Activated naive CD8-positive, alpha-beta T cell treated with anti-CD3 and anti-CD28 coated beads for 36 hours (primary cell): ENCODE data around the gene TMTC2. TPM values are rescaled to one million over a fixed set of nuclear protein-coding genes. Genes with fewer than 3 reads are reported as not detected.
"Not testable (repeated sequence)": the region's sequence is repeated elsewhere in the genome, so short reads cannot be mapped to it uniquely, and the experiment has no call there.

Source experiments
- DNase-seq: peaks from one replicate; pipeline ENCODE4 v3.0.0; 2021
- H3K27ac Mint-ChIP-seq: one replicate; pipeline ENCODE4 v1.8.0; 2022; ENCODE audit warnings: mild to moderate bottlenecking, moderate library complexity, mixed read lengths
- H3K27me3 Mint-ChIP-seq: one replicate; pipeline ENCODE4 v1.8.0; 2022; ENCODE audit warnings: mild to moderate bottlenecking, mixed read lengths
- H3K36me3 Mint-ChIP-seq: one replicate; pipeline ENCODE4 v1.8.0; 2021; ENCODE audit warnings: mild to moderate bottlenecking, mixed read lengths
- H3K4me1 Mint-ChIP-seq: one replicate; pipeline ENCODE4 v1.8.0; 2021; ENCODE audit warnings: mixed read lengths
- H3K4me3 Mint-ChIP-seq: one replicate; pipeline ENCODE4 v1.8.0; 2022; ENCODE audit warnings: mild to moderate bottlenecking, moderate library complexity, mixed read lengths
- H3K9me3 Mint-ChIP-seq: one replicate; pipeline ENCODE4 v1.8.0; 2022; ENCODE audit warnings: mixed read lengths
- total RNA-seq, 2 experiments: library from RNA; stranded (reverse); gene quantifications; one replicate each; pipeline ENCODE4 v1.2.3, GENCODE V29; 2021

TMTC2 gene
- total RNA-seq, 2 experiments from 2014 or later: 1.4 to 1.7 TPM

DNA sequence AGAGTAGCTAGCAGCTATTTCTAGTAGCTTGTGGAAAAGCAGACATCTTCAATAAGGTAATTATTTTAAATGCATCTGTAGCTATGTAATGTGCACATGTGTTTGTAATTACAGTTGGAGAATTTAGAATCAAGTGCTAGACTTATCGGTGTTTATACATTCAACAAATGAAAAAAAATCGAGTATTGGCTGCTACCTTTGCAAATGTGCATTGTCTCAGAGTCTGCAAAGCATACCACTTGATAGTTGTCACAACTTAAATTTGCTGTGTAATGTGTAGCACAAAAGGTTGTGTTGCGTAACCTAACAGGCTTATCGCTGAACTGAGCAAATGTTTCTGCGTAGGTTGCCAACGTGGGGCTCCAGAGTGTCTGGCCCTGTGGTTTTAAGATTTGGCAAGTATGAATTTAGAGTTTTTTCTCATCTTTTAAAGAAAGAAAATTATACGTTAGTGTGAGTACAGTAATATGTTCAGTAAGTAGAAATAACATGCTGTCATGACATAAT is 44.3 kb downstream of the TMTC2 start:
- H3K27ac Mint-ChIP-seq: no peak overlapping the region
- H3K27me3 Mint-ChIP-seq: no peaks in the 10 kb centered on the region
- no peak overlapping the region for H3K4me3 Mint-ChIP-seq
- H3K36me3 Mint-ChIP-seq: peaks cover 3% of the 10 kb centered on the region
- peaks cover 3% of the 10 kb centered on the region for H3K9me3 Mint-ChIP-seq
- DNase-seq: no peak
- H3K4me1 Mint-ChIP-seq: no peaks in the 10 kb centered on the region

DNA sequence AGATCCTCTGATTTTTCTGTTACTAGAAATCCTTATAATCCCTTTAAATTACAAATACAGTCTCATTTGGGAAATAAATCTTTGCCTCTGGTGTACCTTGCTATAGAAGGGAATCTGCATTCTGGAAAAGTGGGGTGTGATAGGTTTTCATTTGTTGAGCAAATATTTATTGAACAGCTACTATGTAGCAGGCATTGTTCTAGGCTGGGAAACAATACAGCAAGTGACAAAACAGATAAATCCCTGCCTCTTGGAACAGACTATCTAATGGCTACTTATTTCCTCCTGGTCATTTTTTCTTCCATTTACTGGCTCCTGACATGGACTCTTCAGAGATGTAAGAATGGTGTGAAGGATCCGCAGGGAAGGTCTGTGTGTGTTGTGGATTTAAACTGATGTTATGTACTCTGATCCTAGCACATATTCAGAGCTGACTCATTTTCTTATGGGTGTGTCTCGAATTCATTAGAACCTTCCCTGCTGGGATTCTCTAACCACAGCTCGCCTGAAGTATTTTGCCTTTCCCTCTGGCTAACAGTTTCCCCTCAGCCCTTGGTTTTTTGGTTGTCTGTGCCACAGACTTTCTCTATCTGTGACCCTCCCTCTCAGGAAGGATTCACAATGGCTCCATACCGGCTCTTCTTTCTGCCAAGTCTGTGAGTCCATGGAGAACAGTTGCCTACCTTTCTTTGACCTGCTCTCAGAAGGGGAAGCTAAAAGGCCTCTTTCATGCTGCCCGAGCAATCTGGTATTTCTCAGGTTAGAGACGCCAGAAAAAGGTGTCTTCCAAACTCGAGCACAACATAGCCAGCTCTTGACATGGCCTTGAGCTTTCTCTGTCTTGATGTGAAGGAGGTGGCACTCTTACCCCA is 53.7 kb downstream of the TMTC2 start:
- no peaks in the 10 kb centered on the region for H3K27me3 Mint-ChIP-seq
- H3K4me1 Mint-ChIP-seq: no peaks in the 10 kb centered on the region
- peaks cover 3% of the 10 kb centered on the region for H3K36me3 Mint-ChIP-seq
- peak overlapping the region; percentile 25 for H3K27ac Mint-ChIP-seq
- no peak overlapping the region for H3K4me3 Mint-ChIP-seq
- H3K9me3 Mint-ChIP-seq: no peaks in the 10 kb centered on the region
- no peak for DNase-seq

GRCh38 chr12:82745063-82745674 is 58.5 kb downstream of the TMTC2 start:
- no peak overlapping the region for H3K27ac Mint-ChIP-seq
- no peaks in the 10 kb centered on the region for H3K4me1 Mint-ChIP-seq
- no peak overlapping the region for H3K4me3 Mint-ChIP-seq
- H3K36me3 Mint-ChIP-seq: peaks cover 1% of the 10 kb centered on the region
- no peaks in the 10 kb centered on the region for H3K9me3 Mint-ChIP-seq
- no peak for DNase-seq
- no peaks in the 10 kb centered on the region for H3K27me3 Mint-ChIP-seq

GRCh38 chr12:82745807-82746206 is 59.1 kb downstream of the TMTC2 start:
- Mint-ChIP-seq H3K27me3 (no peaks in the 10 kb centered on the region), H3K9me3 (no peaks in the 10 kb centered on the region), H3K36me3 (peaks cover 1% of the 10 kb centered on the region), H3K4me1 (no peaks in the 10 kb centered on the region), H3K27ac (no peak overlapping the region), H3K4me3 (no peak overlapping the region)
- no peak for DNase-seq

- Mint-ChIP-seq H3K4me3 (no peak overlapping the region), H3K9me3 (no peaks in the 10 kb centered on the region), H3K36me3 (peaks cover 1% of the 10 kb centered on the region), H3K27me3 (no peaks in the 10 kb centered on the region), H3K27ac (no peak overlapping the region), H3K4me1 (no peaks in the 10 kb centered on the region)
- DNase-seq: no peak
Measured at GRCh38 chr12:82746668-82747067, 60.0 kb downstream of the TMTC2 start.

DNA sequence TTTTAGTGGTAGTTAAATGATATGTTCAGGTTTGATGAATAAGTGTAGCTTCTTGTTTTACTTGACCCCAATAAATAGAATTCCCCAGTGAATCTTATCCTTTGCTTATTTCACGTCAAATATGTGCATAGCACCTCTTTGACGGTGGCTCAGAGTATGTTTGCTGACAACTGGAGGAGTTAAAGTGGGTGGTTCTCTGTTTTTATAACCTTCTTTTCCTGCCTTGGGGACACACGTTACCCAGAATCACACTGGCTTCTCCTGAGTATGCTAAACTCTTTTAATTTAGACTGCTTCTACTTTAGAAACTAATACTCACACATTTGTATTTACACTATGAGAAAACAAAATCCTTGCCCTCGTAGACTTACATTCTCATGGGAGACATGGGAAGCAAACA is 62.3 kb downstream of the TMTC2 start:
- Mint-ChIP-seq H3K27me3 (no peaks in the 10 kb centered on the region), H3K4me3 (no peak overlapping the region), H3K9me3 (no peaks in the 10 kb centered on the region), H3K36me3 (no peaks in the 10 kb centered on the region), H3K4me1 (no peaks in the 10 kb centered on the region), H3K27ac (no peak overlapping the region)
- no peak for DNase-seq

DNA sequence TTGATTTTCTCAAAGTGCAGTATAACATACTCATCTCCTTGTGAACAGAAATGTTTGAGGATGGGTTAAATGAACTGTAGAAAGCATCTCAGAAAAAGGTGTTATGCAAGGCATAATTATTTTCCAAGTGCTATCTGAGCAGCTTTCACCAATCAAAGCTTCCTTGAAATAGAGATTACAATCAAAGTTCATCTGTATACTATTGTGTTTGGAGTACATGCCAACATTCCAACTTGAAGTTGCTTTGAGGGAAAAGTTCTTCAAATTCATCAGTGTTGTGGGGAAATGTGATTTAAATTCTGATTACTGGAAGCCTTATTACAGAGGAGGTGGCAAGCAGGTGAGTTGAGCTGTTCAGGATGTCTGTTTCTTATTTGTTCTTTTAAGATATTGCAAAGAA is 68.2 kb downstream of the TMTC2 start:
- no peak overlapping the region for H3K4me3 Mint-ChIP-seq
- H3K9me3 Mint-ChIP-seq: no peaks in the 10 kb centered on the region
- no peaks in the 10 kb centered on the region for H3K27me3 Mint-ChIP-seq
- no peaks in the 10 kb centered on the region for H3K4me1 Mint-ChIP-seq
- H3K27ac Mint-ChIP-seq: no peak overlapping the region
- DNase-seq: no peak
- H3K36me3 Mint-ChIP-seq: no peaks in the 10 kb centered on the region

- no peak overlapping the region for H3K4me3 Mint-ChIP-seq
- DNase-seq: no peak
Measured at GRCh38 chr12:82756303-82756702, 69.6 kb downstream of the TMTC2 start.

GRCh38 chr12:82757059-82757458 is 70.4 kb downstream of the TMTC2 start:
- DNase-seq: no peak
- no peaks in the 10 kb centered on the region for H3K36me3 Mint-ChIP-seq
- no peak overlapping the region for H3K4me3 Mint-ChIP-seq
- H3K9me3 Mint-ChIP-seq: no peaks in the 10 kb centered on the region
- no peak overlapping the region for H3K27ac Mint-ChIP-seq
- H3K4me1 Mint-ChIP-seq: no peaks in the 10 kb centered on the region
- H3K27me3 Mint-ChIP-seq: no peaks in the 10 kb centered on the region

More at GRCh38 chr12:82756303-82756702, 69.6 kb downstream of the TMTC2 start:
- no peaks in the 10 kb centered on the region for H3K36me3 Mint-ChIP-seq
- no peak overlapping the region for H3K27ac Mint-ChIP-seq
- H3K9me3 Mint-ChIP-seq: no peaks in the 10 kb centered on the region
- no peaks in the 10 kb centered on the region for H3K4me1 Mint-ChIP-seq
- H3K27me3 Mint-ChIP-seq: no peaks in the 10 kb centered on the region

DNA sequence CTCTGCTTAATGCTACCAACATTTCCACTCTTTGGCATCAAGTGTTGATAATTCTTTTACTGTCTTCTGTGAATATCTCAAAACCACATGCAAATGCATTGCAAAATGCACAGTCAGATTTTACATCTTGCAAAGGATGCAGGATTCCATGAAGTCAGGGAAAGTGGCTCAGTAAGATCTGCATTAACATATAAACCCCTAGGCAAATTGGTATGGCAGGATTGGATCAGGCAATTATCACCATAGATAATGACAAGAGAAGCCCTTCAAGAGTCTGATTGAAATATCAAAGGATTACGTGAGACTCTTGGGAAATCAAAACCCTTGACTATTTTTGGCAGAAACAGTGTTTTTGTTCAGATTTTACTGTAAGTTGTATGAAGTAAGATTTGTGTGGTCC is 71.0 kb downstream of the TMTC2 start:
- Mint-ChIP-seq H3K4me3 (no peak overlapping the region), H3K36me3 (no peaks in the 10 kb centered on the region), H3K27me3 (no peaks in the 10 kb centered on the region), H3K4me1 (no peaks in the 10 kb centered on the region), H3K27ac (no peak overlapping the region), H3K9me3 (no peaks in the 10 kb centered on the region)
- no peak for DNase-seq

GRCh38 chr12:82758749-82759330 is 72.1 kb downstream of the TMTC2 start:
- H3K27me3 Mint-ChIP-seq: no peaks in the 10 kb centered on the region
- H3K4me3 Mint-ChIP-seq: no peak overlapping the region
- DNase-seq: no peak
- H3K9me3 Mint-ChIP-seq: no peaks in the 10 kb centered on the region
- H3K27ac Mint-ChIP-seq: no peak overlapping the region
- no peaks in the 10 kb centered on the region for H3K36me3 Mint-ChIP-seq
- H3K4me1 Mint-ChIP-seq: no peaks in the 10 kb centered on the region

DNA sequence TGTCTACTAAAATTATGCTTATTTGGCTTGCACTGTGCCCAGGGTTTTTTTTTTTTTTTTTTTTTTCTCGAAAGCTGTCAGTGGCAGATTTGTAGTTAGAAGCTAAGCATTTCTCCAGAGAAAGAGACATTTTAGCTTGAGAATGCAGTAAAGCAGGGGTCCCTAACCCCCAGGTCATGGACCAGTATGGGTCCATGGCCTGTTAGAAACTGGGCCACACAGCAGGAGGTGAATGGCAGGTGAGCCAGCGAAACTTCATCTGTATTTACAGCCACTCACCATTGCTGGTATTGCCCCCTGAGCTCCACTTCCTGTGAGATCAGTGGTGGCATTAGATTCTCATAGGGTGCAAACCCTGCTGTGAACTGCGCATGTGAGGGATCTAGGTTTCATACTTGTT is 73.7 kb downstream of the TMTC2 start:
- no peak for DNase-seq
- Mint-ChIP-seq H3K4me1 (no peaks in the 10 kb centered on the region), H3K9me3 (no peaks in the 10 kb centered on the region), H3K4me3 (no peak overlapping the region), H3K27me3 (no peaks in the 10 kb centered on the region), H3K27ac (no peak overlapping the region), H3K36me3 (no peaks in the 10 kb centered on the region)

DNA sequence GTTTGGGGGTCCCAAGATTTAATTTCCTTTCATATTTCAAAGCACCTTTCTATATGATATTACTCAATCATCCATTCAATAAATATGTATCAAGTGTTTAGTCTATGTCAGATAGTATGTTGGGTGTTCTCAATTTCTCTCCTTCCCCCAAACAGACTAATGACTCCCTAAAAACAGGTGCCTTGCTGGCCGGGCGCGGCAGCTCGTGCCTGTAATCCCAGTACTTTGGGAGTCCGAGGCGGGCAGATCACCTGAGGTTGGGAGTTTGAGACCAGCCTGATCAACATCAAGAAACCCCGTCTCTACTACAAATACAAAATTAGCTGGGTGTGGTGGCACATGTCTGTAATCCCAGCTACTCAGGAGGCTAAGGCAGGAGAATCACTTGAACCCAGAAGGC is 78.5 kb downstream of the TMTC2 start:
- not testable (repeated sequence) for H3K4me1 Mint-ChIP-seq, H3K4me3 Mint-ChIP-seq, H3K36me3 Mint-ChIP-seq, H3K27ac Mint-ChIP-seq, H3K27me3 Mint-ChIP-seq, DNase-seq, H3K9me3 Mint-ChIP-seq

DNA sequence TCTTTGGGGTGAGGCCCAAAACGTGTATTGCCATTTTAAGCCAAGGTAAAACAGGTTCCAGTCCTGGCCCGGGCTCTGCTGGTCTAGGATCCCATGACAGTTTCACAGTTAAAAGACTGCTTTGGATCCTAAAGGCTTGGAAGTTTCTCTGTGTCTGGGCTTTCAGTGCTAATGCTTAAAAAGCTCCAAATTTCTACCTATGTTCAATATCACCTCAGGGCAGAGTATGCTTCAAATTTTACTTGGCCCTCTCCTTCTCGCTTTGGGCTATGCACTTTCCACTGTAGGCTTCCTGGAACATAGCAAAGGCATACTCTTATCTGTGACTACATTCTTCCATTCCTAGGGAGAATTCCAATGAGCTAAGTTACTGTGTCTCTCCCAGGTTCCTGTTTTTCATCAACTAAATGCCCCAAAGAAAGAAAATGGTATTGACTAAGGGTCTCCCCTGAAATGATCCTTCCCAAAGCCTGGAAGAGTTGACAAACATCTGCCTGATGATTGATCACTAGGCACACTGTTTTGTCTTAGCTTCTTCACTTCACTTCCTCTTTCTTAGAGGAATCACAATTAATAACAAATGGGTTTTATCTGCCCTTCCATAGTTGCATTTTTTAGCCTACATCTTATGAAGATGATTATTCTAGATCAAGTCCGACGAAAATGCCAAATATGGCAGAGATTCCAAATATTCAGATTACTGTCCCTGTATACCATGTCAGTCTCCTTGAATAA is 79.4 kb downstream of the TMTC2 start:
- no peak overlapping the region for H3K4me3 Mint-ChIP-seq
- H3K27ac Mint-ChIP-seq: no peak overlapping the region
- H3K27me3 Mint-ChIP-seq: no peaks in the 10 kb centered on the region
- no peaks in the 10 kb centered on the region for H3K36me3 Mint-ChIP-seq
- no peaks in the 10 kb centered on the region for H3K9me3 Mint-ChIP-seq
- no peaks in the 10 kb centered on the region for H3K4me1 Mint-ChIP-seq
- no peak for DNase-seq

DNA sequence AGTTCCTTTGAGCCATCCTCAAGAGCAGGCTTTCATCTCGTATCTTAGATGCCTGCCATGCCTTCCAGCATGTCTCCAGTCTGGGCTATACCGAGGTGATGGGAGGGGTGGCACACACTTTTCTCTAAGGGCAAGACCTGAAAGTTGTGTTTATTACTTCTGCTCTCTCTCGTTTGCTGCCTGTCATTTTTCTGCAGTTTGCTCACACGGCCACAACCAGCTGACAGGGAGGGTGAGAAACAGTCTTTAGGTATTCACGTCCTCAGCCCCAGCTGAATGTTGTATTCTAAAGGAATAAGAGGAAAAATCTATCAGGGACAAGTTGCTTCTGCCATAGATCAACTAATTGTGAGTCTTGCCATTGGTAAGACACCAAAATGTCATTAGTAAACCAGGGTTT is 88.0 kb downstream of the TMTC2 start:
- Mint-ChIP-seq H3K27me3 (no peaks in the 10 kb centered on the region), H3K36me3 (no peaks in the 10 kb centered on the region), H3K9me3 (no peaks in the 10 kb centered on the region), H3K4me1 (no peaks in the 10 kb centered on the region), H3K27ac (no peak overlapping the region), H3K4me3 (no peak overlapping the region)
- DNase-seq: no peak
